ENCODE results near the gene TAF4.

TAF4 gene

GRCh38 chr20:62042025-62042820, 23.5 kb downstream of the TAF4 start:
- DNase-seq: no peak

- no peak for DNase-seq
Measured at GRCh38 chr20:62040933-62041332, 24.7 kb downstream of the TAF4 start.

- DNase-seq: no peak
Measured at GRCh38 chr20:62040381-62040922, 25.2 kb downstream of the TAF4 start.

- DNase-seq: no peak
Measured at GRCh38 chr20:62039738-62040137, 25.9 kb downstream of the TAF4 start.

- no peak for DNase-seq
Measured at GRCh38 chr20:62032609-62033368, 32.9 kb downstream of the TAF4 start.

- DNase-seq: no peak
Measured at GRCh38 chr20:62031462-62032092, 34.1 kb downstream of the TAF4 start.

GRCh38 chr20:62030834-62031434, 34.7 kb downstream of the TAF4 start:
- peak in 5 of 6 experiments; percentile 7 to 68 (median 59) for DNase-seq

GRCh38 chr20:62030357-62030756, 35.3 kb downstream of the TAF4 start:
- DNase-seq: no peak

- no peak for DNase-seq
Measured at GRCh38 chr20:62029949-62030348, 35.7 kb downstream of the TAF4 start.

- DNase-seq: no peak
Measured at GRCh38 chr20:62029296-62029695, 36.4 kb downstream of the TAF4 start.

- DNase-seq: no peak
Measured at GRCh38 chr20:62028384-62028783, 37.3 kb downstream of the TAF4 start.

GRCh38 chr20:62027698-62028321, 37.9 kb downstream of the TAF4 start:
- no peak for DNase-seq

- DNase-seq: no peak
Measured at GRCh38 chr20:62027116-62027515, 38.6 kb downstream of the TAF4 start.

GRCh38 chr20:62026564-62026856, 39.2 kb downstream of the TAF4 start:
- no peak for DNase-seq

GRCh38 chr20:62025832-62026563, 39.7 kb downstream of the TAF4 start:
- peak in 5 of 6 experiments; percentile 10 to 56 (median 19) for DNase-seq

GRCh38 chr20:62025394-62025793, 40.3 kb downstream of the TAF4 start:
- DNase-seq: no peak

- DNase-seq: no peak
Measured at GRCh38 chr20:62023935-62024334, 41.7 kb downstream of the TAF4 start.

- DNase-seq: no peak
Measured at GRCh38 chr20:62022575-62023139, 43.0 kb downstream of the TAF4 start.

- no peak for DNase-seq
Measured at GRCh38 chr20:62021793-62022385, 43.8 kb downstream of the TAF4 start.

- DNase-seq: no peak
Measured at GRCh38 chr20:62020935-62021701, 44.6 kb downstream of the TAF4 start.
